CD4-positive, alpha-beta T cell (primary cell): ENCODE data around the gene SLC50A1. TPM values are rescaled to one million over a fixed set of nuclear protein-coding genes. Genes with fewer than 3 reads are reported as not detected.

ENCODE experiments used
- ATAC-seq: fragments of 200-7000 bp; cut with Tn5 transposase; one replicate; pipeline ENCODE4 v1.10.0; 2022; ENCODE audit warnings: mild to moderate bottlenecking; ENCODE audit not compliant: poor library complexity
- CTCF ChIA-PET: fragments of 350-600 bp; sonication (Branson Sonifier 250); formaldehyde crosslinking; loops from one replicate; lab custom pipeline; 2021; ENCODE audit warnings: antibody characterized with exemption, inconsistent platforms; lab: Charles Lee
- POLR2A ChIA-PET: fragments of 350-600 bp; sonication (Branson Sonifier 250); formaldehyde crosslinking; loops from one replicate; lab custom pipeline; 2021; ENCODE audit warnings: antibody characterized with exemption, inconsistent platforms; lab: Charles Lee
- DNase-seq, 14 experiments: peaks; one replicate each; pipeline ENCODE4 v3.0.0-alpha.2; 2013 to 2020; ENCODE audit warnings: mixed read lengths in 2 of 14
- H3K27ac ChIP-seq, 2 donors: one replicate each; pipeline versions ENCODE4 v1.5.1 to v1.7.0; 2013; ENCODE audit warnings: low read length in 2 of 2, low read depth in 1 of 2, mild to moderate bottlenecking in 1 of 2
- H3K27me3 ChIP-seq, 2 experiments: 1 replicate in 1 of 2; 2 replicates in 1 of 2; pipeline versions ENCODE4 v1.6.1 to v1.7.0; 2013; ENCODE audit warnings: low read length in 2 of 2, control low read depth in 1 of 2, mild to moderate bottlenecking in 1 of 2, moderate library complexity in 1 of 2; ENCODE audit not compliant: insufficient read depth in 2 of 2, control insufficient read depth in 1 of 2
- H3K36me3 ChIP-seq: one replicate; pipeline ENCODE4 v1.6.1; 2013; ENCODE audit warnings: low read length, control low read depth; ENCODE audit not compliant: insufficient read depth
- H3K4me1 ChIP-seq: one replicate; pipeline ENCODE4 v1.6.1; 2013; ENCODE audit warnings: low read length, control low read depth; ENCODE audit not compliant: insufficient read depth
- H3K4me3 ChIP-seq: one replicate; pipeline ENCODE4 v1.5.1; 2013; ENCODE audit warnings: mild to moderate bottlenecking, low read length, moderate library complexity
- H3K9me3 ChIP-seq, 2 experiments: 1 replicate in 1 of 2; 2 replicates in 1 of 2; pipeline versions ENCODE4 v1.6.1 to v1.7.0; 2013; ENCODE audit warnings: low read length in 2 of 2, mild to moderate bottlenecking in 2 of 2, control low read depth in 1 of 2, moderate library complexity in 1 of 2; ENCODE audit not compliant: control insufficient read depth in 1 of 2, insufficient read depth in 1 of 2
- H3K27ac Mint-ChIP-seq: one replicate; pipeline ENCODE4 v1.8.0; 2020; ENCODE audit warnings: mixed read lengths
- H3K27me3 Mint-ChIP-seq: one replicate; pipeline ENCODE4 v1.8.0; 2021; ENCODE audit warnings: mixed read lengths
- H3K36me3 Mint-ChIP-seq: one replicate; pipeline ENCODE4 v1.8.0; 2021; ENCODE audit warnings: low read depth, mixed read lengths
- H3K4me1 Mint-ChIP-seq: one replicate; pipeline ENCODE4 v1.8.0; 2021; ENCODE audit warnings: low read depth, mixed read lengths
- H3K4me3 Mint-ChIP-seq: one replicate; pipeline ENCODE4 v1.8.0; 2020; ENCODE audit warnings: mild to moderate bottlenecking, mixed read lengths
- H3K9me3 Mint-ChIP-seq: one replicate; pipeline ENCODE4 v1.8.0; 2020; ENCODE audit warnings: mixed read lengths
- CTCF ChIP-seq: fragments of 200-600 bp; IDR thresholded peaks from one replicate; pipeline ENCODE4 v1.8.0; 2022; ENCODE audit warnings: antibody characterized with exemption, mild to moderate bottlenecking
- intact Hi-C, 2 experiments: fragments of 100-400 bp; cut with DNase I in 1 of 2; cut with micrococcal nuclease in 1 of 2; formaldehyde crosslinking; loops; one replicate each; pipeline versions ENCODE4 v1.15.1 to v1.9.0; 2023 to 2025; cut with DNase I, micrococcal nuclease
- total RNA-seq, 174 experiments: library from RNA in 2 of 174; stranded (reverse) in 2 of 174; gene quantifications; one replicate each; pipeline ENCODE4 v1.2.3 and lab custom pipeline; 2021 to 2026

The SLC50A1 gene
- total RNA-seq, 2 experiments from 2014 or later, result 10.2 to 12.5 TPM

DNA sequence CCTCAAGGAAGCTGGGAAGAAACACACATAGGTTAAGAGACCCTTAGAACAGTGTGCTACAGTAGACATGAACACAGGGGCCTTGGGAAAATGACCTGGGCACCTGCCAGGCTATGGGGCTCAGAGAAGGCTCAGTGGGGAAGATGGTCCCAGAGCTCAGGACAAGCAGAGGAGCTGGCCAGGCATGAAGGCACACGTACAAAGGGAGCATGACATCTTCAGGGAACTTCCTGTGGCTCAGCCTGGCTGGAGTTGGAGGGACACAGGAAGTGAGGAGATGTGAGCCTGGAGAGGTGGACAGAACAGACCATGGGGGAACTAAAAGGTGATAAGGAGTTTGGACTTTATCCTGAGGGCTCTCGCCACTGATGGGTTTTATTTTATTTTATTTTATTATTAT, 3.8 kb upstream of the SLC50A1 start:
- POLR2A ChIA-PET, result interaction anchor here (0.7 to 1.2 kb wide), 2 partner anchors 41 to 42 kb away, joined by 3 read pairs; partner anchors contain the start of gene KRTCAP2
- Mint-ChIP-seq H3K36me3 (peaks cover 37% of the 10 kb centered on the region), H3K4me3 (peak overlapping the region; percentile 72), H3K27me3 (peaks cover 26% of the 10 kb centered on the region), H3K27ac (peak overlapping the region; percentile 82), H3K9me3 (no peaks in the 10 kb centered on the region), H3K4me1 (peaks cover 55% of the 10 kb centered on the region)
- intact Hi-C loops, result loop anchor here in 1 of 2 experiments (2.0 kb wide), 1 partner anchor 45 kb away; no protein-coding TSS in a partner anchor
- DNase-seq (no peak), ATAC-seq (no peak)
- no peak overlapping the region for H3K27ac ChIP-seq
- no peak for TF ChIP-seq CTCF
- peaks cover 55% of the 10 kb centered on the region for H3K4me1 ChIP-seq
- H3K36me3 ChIP-seq, result no peaks in the 10 kb centered on the region
- H3K27me3 ChIP-seq, result peaks cover 7 to 13% of the 10 kb centered on the region in 2 experiments
- H3K4me3 ChIP-seq, result no peak overlapping the region
- CTCF ChIA-PET, result interaction anchor here (1.2 kb wide), 1 partner anchor 36 kb away, joined by 4 read pairs; no protein-coding TSS in a partner anchor
- H3K9me3 ChIP-seq, result no peaks in the 10 kb centered on the region

DNA sequence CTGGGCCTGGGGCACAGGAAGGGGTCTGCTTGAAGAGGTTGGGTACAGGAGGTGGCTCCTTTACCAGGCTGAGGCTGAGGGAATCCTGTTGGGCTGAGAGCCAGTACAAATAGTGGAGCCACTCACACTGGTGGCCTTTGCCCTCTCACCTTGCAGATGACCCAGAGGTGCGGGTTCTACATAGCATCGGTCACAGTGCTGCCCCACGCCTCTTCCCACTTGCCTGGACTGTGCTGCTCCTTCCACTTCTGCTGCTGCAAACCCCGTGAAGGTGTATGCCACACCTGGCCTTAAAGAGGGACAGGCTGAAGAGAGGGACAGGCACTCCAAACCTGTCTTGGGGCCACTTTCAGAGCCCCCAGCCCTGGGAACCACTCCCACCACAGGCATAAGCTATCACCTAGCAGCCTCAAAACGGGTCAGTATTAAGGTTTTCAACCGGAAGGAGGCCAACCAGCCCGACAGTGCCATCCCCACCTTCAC, 1.8 kb upstream of the SLC50A1 start:
- ChIA-PET POLR2A (no interaction called here), CTCF (interaction anchor here (1.3 to 2.0 kb wide), 2 partner anchors 39 to 42 kb away, joined by 7 read pairs; partner anchors contain the start of gene KRTCAP2)
- Mint-ChIP-seq H3K9me3 (no peaks in the 10 kb centered on the region), H3K27me3 (peaks cover 12% of the 10 kb centered on the region), H3K36me3 (peaks cover 39% of the 10 kb centered on the region), H3K27ac (peak overlapping the region; percentile 60), H3K4me3 (peak overlapping the region; percentile 95), H3K4me1 (peaks cover 58% of the 10 kb centered on the region)
- H3K27me3 ChIP-seq, result peaks cover 0 to 3% of the 10 kb centered on the region in 2 experiments
- no peak overlapping the region for H3K4me3 ChIP-seq
- peaks cover 47% of the 10 kb centered on the region for H3K4me1 ChIP-seq
- intact Hi-C loops, result no loop called here
- H3K9me3 ChIP-seq, result no peaks in the 10 kb centered on the region
- peaks cover 7% of the 10 kb centered on the region for H3K36me3 ChIP-seq
- ATAC-seq (no peak), DNase-seq (no peak)
- TF ChIP-seq CTCF, result no peak
- no peak overlapping the region for H3K27ac ChIP-seq

DNA sequence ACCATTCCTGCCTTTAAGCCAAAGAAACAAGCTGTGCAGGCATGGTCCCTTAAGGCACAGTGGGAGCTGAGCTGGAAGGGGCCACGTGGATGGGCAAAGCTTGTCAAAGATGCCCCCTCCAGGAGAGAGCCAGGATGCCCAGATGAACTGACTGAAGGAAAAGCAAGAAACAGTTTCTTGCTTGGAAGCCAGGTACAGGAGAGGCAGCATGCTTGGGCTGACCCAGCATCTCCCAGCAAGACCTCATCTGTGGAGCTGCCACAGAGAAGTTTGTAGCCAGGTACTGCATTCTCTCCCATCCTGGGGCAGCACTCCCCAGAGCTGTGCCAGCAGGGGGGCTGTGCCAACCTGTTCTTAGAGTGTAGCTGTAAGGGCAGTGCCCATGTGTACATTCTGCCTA, 1.3 kb upstream of the SLC50A1 start:
- Histone ChIP-seq H3K27me3 (no peaks in the 10 kb centered on the region), H3K9me3 (no peaks in the 10 kb centered on the region), H3K4me3 (no peak overlapping the region), H3K36me3 (peaks cover 7% of the 10 kb centered on the region), H3K4me1 (peaks cover 47% of the 10 kb centered on the region), H3K27ac (peak overlapping the region in 1 of 2 donors; percentile 99)
- Mint-ChIP-seq H3K27me3 (peaks cover 9% of the 10 kb centered on the region), H3K27ac (peak overlapping the region; percentile 98), H3K9me3 (no peaks in the 10 kb centered on the region), H3K36me3 (peaks cover 39% of the 10 kb centered on the region), H3K4me3 (peak overlapping the region; percentile 95), H3K4me1 (peaks cover 55% of the 10 kb centered on the region)
- ATAC-seq (no peak), DNase-seq (peak in 1 of 14 experiments; percentile 22)
- intact Hi-C loops, result no loop called here
- no peak for TF ChIP-seq CTCF
- ChIA-PET POLR2A (interaction anchor here (2.3 kb wide), 1 partner anchor 8 kb away, joined by 10 read pairs; no protein-coding TSS in a partner anchor), CTCF (interaction anchor here (1.3 to 2.0 kb wide), 2 partner anchors 38 to 43 kb away, joined by 7 read pairs; partner anchors contain the start of gene KRTCAP2)
